SK-N-SH (cell line): ENCODE data around the gene NLGN1. TPM values are rescaled to one million over a fixed set of nuclear protein-coding genes. Genes with fewer than 3 reads are reported as not detected.

ENCODE experiments used
- CTCF ChIA-PET: fragments of 300-600, 350-600 bp; formaldehyde crosslinking; extraction: SDS; loops from one replicate; lab custom pipeline; 2021; lab: Yijun Ruan, JAX
- POLR2A ChIA-PET: fragments of 350-600 bp; sonication (Branson Sonifier 250); formaldehyde crosslinking; extraction: SDS; loops from one replicate; lab custom pipeline; 2020; ENCODE audit warnings: antibody characterized with exemption, inconsistent platforms; lab: Yijun Ruan, JAX
- DNase-seq: peaks from one replicate; pipeline ENCODE4 v3.0.0; 2012
- H2AFZ ChIP-seq: fragments of 200-600 bp; sonication (generic); 2 replicates; pipeline ENCODE4 v1.8.1; 2016; ENCODE audit warnings: antibody characterized with exemption, mild to moderate bottlenecking, low read depth
- H3F3A ChIP-seq: fragments of 200-600 bp; sonication (generic); replicated peaks from 2 replicates; pipeline ENCODE3; 2016; ENCODE audit warnings: antibody characterized with exemption, mild to moderate bottlenecking; ENCODE audit not compliant: insufficient read depth
- H3K27ac ChIP-seq, 2 experiments: fragments of 200-500 bp in 1 of 2; fragments of 200-600 bp in 1 of 2; sonication (Bioruptor generic) in 1 of 2; sonication (generic), shearing (Covaris generic) in 1 of 2; 2 replicates each; pipeline versions ENCODE4 v1.5.1 to v1.6.1; 2014 to 2016; ENCODE audit warnings: low read depth in 2 of 2, inconsistent platforms in 1 of 2, low read length in 1 of 2, mild to moderate bottlenecking in 1 of 2, mixed read lengths in 1 of 2
- H3K27me3 ChIP-seq: fragments of 200-600 bp; sonication (generic), shearing (Covaris generic); 2 replicates; pipeline ENCODE4 v1.6.1; 2016; ENCODE audit warnings: mixed run types; ENCODE audit not compliant: insufficient read depth
- H3K36me3 ChIP-seq, 2 experiments: fragments of 200-500 bp in 1 of 2; fragments of 200-600 bp in 1 of 2; sonication (Bioruptor generic) in 1 of 2; sonication (generic) in 1 of 2; replicated peaks in 1 of 2; 2 replicates each; pipeline versions ENCODE3 to v1.5.1; 2014 to 2016; ENCODE audit warnings: low read length in 1 of 2, mild to moderate bottlenecking in 1 of 2; ENCODE audit not compliant: insufficient read depth in 2 of 2, control insufficient read depth in 1 of 2
- H3K4me1 ChIP-seq, 2 experiments: fragments of 200-500 bp in 1 of 2; fragments of 200-600 bp in 1 of 2; sonication (Bioruptor generic) in 1 of 2; sonication (generic), shearing (Covaris generic) in 1 of 2; 2 replicates each; pipeline versions ENCODE4 v1.5.1 to v1.6.1; 2014 to 2016; ENCODE audit warnings: low read depth in 1 of 2, low read length in 1 of 2, mixed run types in 1 of 2; ENCODE audit not compliant: insufficient read depth in 2 of 2, control insufficient read depth in 1 of 2
- H3K4me2 ChIP-seq: fragments of 200-600 bp; sonication (generic), shearing (Covaris generic); 2 replicates; pipeline ENCODE4 v1.6.1; 2017; ENCODE audit warnings: mixed run types
- H3K4me3 ChIP-seq, 2 experiments: fragments of 200-500 bp in 1 of 2; fragments of 200-600 bp in 1 of 2; sonication (Bioruptor generic) in 1 of 2; sonication (generic), shearing (Covaris generic) in 1 of 2; 2 replicates each; pipeline versions ENCODE4 v1.5.1 to v1.8.1; 2014 to 2016; ENCODE audit warnings: low read depth in 2 of 2, inconsistent platforms in 1 of 2, low read length in 1 of 2, mild to moderate bottlenecking in 1 of 2, mixed read lengths in 1 of 2, moderate library complexity in 1 of 2
- H3K79me2 ChIP-seq: fragments of 200-600 bp; sonication (generic); 2 replicates; pipeline ENCODE4 v1.8.1; 2017; ENCODE audit warnings: mild to moderate bottlenecking; ENCODE audit not compliant: insufficient read depth
- H3K9ac ChIP-seq: fragments of 200-600 bp; sonication (generic); 2 replicates; pipeline ENCODE4 v1.6.1; 2017; ENCODE audit warnings: mixed run types
- H3K9me2 ChIP-seq: fragments of 200-600 bp; sonication (generic); 2 replicates; pipeline ENCODE4 v1.6.1; 2017; ENCODE audit warnings: mixed run types
- H3K9me3 ChIP-seq: fragments of 200-600 bp; sonication (generic); 2 replicates; pipeline ENCODE4 v1.6.1; 2017; ENCODE audit warnings: mixed run types, mild to moderate bottlenecking, moderate library complexity
- H4K20me1 ChIP-seq: fragments of 200-600 bp; sonication (generic); 2 replicates; pipeline ENCODE4 v1.6.1; 2017; ENCODE audit warnings: mild to moderate bottlenecking, mixed run types; ENCODE audit not compliant: insufficient read depth
- CTCF ChIP-seq: fragments of 200-600 bp; sonication (generic); IDR thresholded peaks from 2 replicates; pipeline ENCODE4 v1.6.1; 2017; ENCODE audit warnings: antibody characterized with exemption, mild to moderate bottlenecking, moderate library complexity
- ELF1 ChIP-seq: IDR thresholded peaks from 2 replicates; pipeline ENCODE4 v1.4.0; 2012
- EZH2phosphoT487 ChIP-seq: fragments of 200-600 bp; sonication (generic); IDR thresholded peaks from 2 replicates; pipeline ENCODE4 v1.6.1; 2017; ENCODE audit warnings: low read depth, mixed run types, mild to moderate bottlenecking, antibody characterized with exemption, moderate library complexity, borderline replicate concordance
- FOSL2 ChIP-seq: IDR thresholded peaks from 2 replicates; pipeline ENCODE4 v1.4.0; 2012; ENCODE audit warnings: low read depth, mild to moderate bottlenecking, moderate library complexity, borderline replicate concordance
- GABPA ChIP-seq: IDR thresholded peaks from 2 replicates; pipeline ENCODE4 v1.4.0; 2012; ENCODE audit warnings: low read depth, mild to moderate bottlenecking
- JUND ChIP-seq: IDR thresholded peaks from 2 replicates; pipeline ENCODE4 v1.4.0; 2012
- NRF1 ChIP-seq: IDR thresholded peaks from 2 replicates; pipeline ENCODE4 v1.6.1; 2012; ENCODE audit warnings: low read depth, mild to moderate bottlenecking, low read length
- RCOR1 ChIP-seq: fragments of 150-350 bp; IDR thresholded peaks from 2 replicates; pipeline ENCODE4 v1.6.1; 2017; ENCODE audit warnings: antibody characterized with exemption, low read length
- REST ChIP-seq: IDR thresholded peaks from 2 replicates; pipeline ENCODE4 v1.6.1; 2012; ENCODE audit warnings: mild to moderate bottlenecking, low read depth, low read length, moderate library complexity
- WGBS: methylation state at CpG from one replicate; pipeline ENCODE4 v1.1.6; 2017; ENCODE audit warnings: low lambda C conversion rate; 5-methylcytosine and 5-hydroxymethylcytosine counted together
- polyA plus RNA-seq, 3 experiments: library from polyadenylated mRNA; depleted of rRNA; stranded (reverse); fragments of >200 nt; gene quantifications; 2 replicates each; pipeline ENCODE4 v1.2.3, GENCODE V29; 2012

The NLGN1 gene
- polyA plus RNA-seq, 1 of the 3 experiments (the other 2 are of a cell fraction) = 1.5 TPM

GRCh38 chr3:173913974-173914421 lies 516.5 kb downstream of the NLGN1 start (continued):
- TF ChIP-seq REST (no peak), GABPA (no peak)

GRCh38 chr3:173916799-173917198 lies 519.3 kb downstream of the NLGN1 start:
- no peaks in the 10 kb centered on the region for H3K27me3 ChIP-seq
- H3K79me2 ChIP-seq = no peaks in the 10 kb centered on the region
- H3K9ac ChIP-seq = no peak overlapping the region
- H3K4me3 ChIP-seq = no peak overlapping the region
- ChIA-PET CTCF (interaction anchor here (0.8 kb wide), 1 partner anchor 13 kb away, joined by 4 read pairs; no protein-coding TSS in a partner anchor), POLR2A (no interaction called here)
- no peak overlapping the region for H2AFZ ChIP-seq
- H3K9me2 ChIP-seq = no peaks in the 10 kb centered on the region
- H3F3A ChIP-seq = peaks cover 18% of the 10 kb centered on the region
- H3K4me2 ChIP-seq = no peak overlapping the region
- no peak for DNase-seq
- TF ChIP-seq CTCF (no peak), EZH2phosphoT487 (no peak), ELF1 (no peak)
- no peaks in the 10 kb centered on the region for H3K36me3 ChIP-seq
- H3K9me3 ChIP-seq = no peaks in the 10 kb centered on the region
- H3K27ac ChIP-seq = no peak overlapping the region
- H4K20me1 ChIP-seq = no peaks in the 10 kb centered on the region
- H3K4me1 ChIP-seq = peaks cover 0 to 19% of the 10 kb centered on the region in 2 experiments

- DNase-seq = no peak
- ChIA-PET CTCF (interaction anchor here (0.8 kb wide), 1 partner anchor 9 kb away, joined by 3 read pairs; no protein-coding TSS in a partner anchor), POLR2A (no interaction called here)
- Histone ChIP-seq H3K4me1 (no peaks in the 10 kb centered on the region), H3K9me3 (no peaks in the 10 kb centered on the region), H3K4me2 (no peak overlapping the region), H3F3A (no peaks in the 10 kb centered on the region), H3K27me3 (no peaks in the 10 kb centered on the region), H2AFZ (no peak overlapping the region), H3K9me2 (no peaks in the 10 kb centered on the region), H3K36me3 (no peaks in the 10 kb centered on the region), H4K20me1 (no peaks in the 10 kb centered on the region), H3K27ac (no peak overlapping the region), H3K4me3 (no peak overlapping the region), H3K79me2 (no peaks in the 10 kb centered on the region)
- WGBS = 92% methylated on average over 1 of the region's 1 CpG
- TF ChIP-seq JUND (0 out of 2 replicates have a peak, but pooled peaks have one; percentile 18), NRF1 (no peak), GABPA (no peak), EZH2phosphoT487 (no peak), FOSL2 (0 out of 2 replicates have a peak, but pooled peaks have one; percentile 27), RCOR1 (no peak)
- TF ChIP-seq, all 33 proteins: peak for 2
- H3K9ac ChIP-seq = no peak overlapping the region
These were observed 522.8 kb downstream of the NLGN1 start for GRCh38 chr3:173920386-173920785.
